Sciatic nerve (tissue), 2 donors: Measurements from ENCODE around the gene ADAP1. TPM values are rescaled to one million over a fixed set of nuclear protein-coding genes. Genes with fewer than 3 reads are reported as not detected.

Experiments
- ATAC-seq: fragments of 200-7000 bp; cut with Tn5 transposase; one replicate; pipeline ENCODE4 v1.9.1; 2020; ENCODE audit warnings: mild to moderate bottlenecking, moderate library complexity
- DNase-seq: peaks from one replicate; pipeline ENCODE4 v3.0.0-alpha.2; 2020; ENCODE audit warnings: low spot score
- intact Hi-C: fragments of 100-400 bp; cut with DNase I; formaldehyde crosslinking; loops from one replicate; pipeline ENCODE4 v1.14.2; 2022
- total RNA-seq: library from RNA; stranded (reverse); fragmentation: NEBNext Ultra II Directional; extraction: Animal tissue kit (Norgen Biotek cat#: 25700); gene quantifications from one replicate; pipeline ENCODE4 v1.2.1, GENCODE V29; 2021
- donor health status: DM: no; HTN: no; CAD: no.
- donor health status: DM: no; HTN: no; CAD: no.

ADAP1 gene
- total RNA-seq, 1 donor from 2014 or later: 42.8 TPM

DNA sequence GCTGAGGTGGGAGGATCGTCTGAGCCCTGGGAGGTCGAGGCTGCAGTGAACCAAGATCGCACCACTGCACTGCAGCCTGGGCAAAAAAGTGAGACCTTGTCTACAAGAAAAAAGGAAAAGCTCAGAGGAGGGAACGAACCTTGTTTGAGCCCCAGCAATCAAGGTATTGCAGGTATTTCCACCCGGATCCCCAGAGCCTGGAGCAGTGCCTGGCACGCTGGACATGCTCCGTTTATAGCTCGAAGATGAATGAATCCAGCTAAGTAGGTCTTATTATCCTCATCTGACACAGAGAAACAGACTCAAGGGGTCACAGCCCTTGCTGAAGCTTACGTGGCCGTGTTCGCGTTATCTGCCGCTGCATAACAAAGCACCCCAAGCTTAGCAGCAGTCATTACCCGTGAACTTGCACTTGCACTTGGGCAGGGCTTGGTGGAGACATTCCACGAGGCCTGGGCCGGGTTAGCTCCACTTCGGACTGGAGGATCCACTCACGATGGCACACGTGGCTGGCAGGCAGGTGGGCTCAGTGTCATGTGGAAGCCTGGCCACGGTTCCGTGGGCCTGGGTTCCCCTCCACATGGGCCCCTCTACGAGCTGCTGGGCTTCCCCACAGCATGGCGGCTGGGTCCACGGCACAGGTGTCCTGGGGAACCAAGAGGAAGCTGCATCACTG is 24.1 kb upstream of the ADAP1 start:
- ATAC-seq: no peak
- intact Hi-C loops: no loop called here
- no peak for DNase-seq

DNA sequence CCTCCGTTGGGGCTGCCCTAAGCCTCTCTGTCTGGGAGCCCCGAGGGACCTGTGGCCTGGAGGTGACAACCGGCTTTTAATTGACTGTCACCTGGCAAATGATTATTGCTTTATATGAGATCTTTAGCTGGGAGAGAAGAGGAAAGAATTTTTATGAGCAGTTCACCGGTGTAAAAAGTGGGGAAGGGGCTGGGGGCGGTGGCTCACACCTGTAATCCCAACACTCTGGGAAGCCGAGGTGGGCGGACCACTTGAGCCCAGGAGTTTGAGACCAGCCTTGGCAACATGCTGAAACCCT is 23.5 kb upstream of the ADAP1 start:
- no peak for ATAC-seq
- intact Hi-C loops: no loop called here

GRCh38 chr7:977326-978048 is 23.0 kb upstream of the ADAP1 start:
- DNase-seq: no peak
- intact Hi-C loops: no loop called here
- ATAC-seq: peak; percentile 71

More for the DNA sequence above, 23.5 kb upstream of the ADAP1 start:
- DNase-seq: no peak

- intact Hi-C loops: no loop called here
- no peak for ATAC-seq
- no peak for DNase-seq
Observed at GRCh38 chr7:976901-977325, 22.4 kb upstream of the ADAP1 start.

GRCh38 chr7:975702-976473 is 21.4 kb upstream of the ADAP1 start:
- ATAC-seq (peak; percentile 1), DNase-seq (no peak)
- intact Hi-C loops: no loop called here

DNA sequence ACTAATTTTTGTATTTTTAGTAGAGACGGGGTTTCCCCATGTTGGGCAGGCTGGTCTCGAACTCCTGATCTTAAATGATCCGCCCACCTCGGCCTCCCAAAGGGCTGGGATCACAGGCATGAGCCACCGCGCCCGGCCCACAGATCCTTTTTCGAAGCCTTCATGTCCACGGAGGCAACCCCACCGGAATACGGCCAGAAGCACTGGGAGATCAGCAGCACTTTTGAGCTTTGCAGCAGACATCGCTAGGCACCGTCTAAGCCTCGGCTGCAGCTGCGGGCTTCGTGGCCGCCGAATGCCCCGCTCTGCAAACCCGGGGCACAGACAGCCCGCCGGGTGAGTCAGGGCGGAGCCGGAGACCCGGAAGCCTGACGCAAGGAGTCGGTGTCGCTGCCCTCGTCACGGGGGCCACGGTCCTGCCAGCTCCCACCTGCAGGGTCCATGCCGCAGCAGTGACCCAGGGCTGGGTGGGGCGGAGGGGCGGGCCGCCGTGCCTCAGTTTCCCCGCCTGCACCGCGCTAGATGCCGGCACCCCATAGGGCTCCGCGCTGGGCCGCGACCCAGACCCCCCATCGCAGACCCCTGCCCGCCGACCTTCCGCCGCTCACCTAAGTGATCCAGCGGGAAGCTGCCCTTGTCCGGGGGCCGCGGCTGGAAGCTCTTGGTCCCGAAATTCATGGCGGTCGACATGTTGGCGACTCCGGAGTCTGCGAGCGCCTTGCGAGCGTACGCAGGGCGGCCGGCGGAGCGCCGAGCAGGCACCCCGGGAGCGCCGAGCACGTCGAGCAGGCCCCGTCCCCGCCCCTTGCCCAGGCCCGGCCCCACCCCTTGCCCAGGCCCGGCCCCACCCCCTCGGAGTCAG is 20.6 kb upstream of the ADAP1 start, which contains the start of gene COX19:
Gene COX19, minus strand, starts transcription at position 730 of the 862 bp plus-strand sequence. Its CDS starts 40 bp downstream, at position 690.
- ATAC-seq: peak; percentile 89
- intact Hi-C loops: no loop called here

DNA sequence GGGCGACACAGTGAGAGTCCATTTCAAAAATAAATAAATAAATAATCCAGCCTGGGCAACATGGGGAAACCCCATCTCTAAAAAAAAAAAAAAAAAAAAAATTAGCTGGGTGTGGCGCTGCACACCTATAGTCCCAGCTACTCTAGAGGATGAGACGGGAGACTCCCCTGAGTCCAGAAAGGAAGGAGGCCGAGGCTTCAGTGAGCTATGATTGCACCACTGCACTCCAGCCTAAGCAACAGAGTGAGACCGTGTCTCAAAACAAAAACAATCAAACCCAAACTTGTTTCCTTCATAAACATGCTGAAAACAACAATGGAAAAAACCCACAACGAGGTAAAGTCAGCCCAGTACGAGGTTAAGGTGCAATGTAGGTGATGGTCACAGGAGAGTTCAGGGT is 19.7 kb upstream of the ADAP1 start:
- intact Hi-C loops: no loop called here
- DNase-seq (no peak), ATAC-seq (no peak)

More for the DNA sequence above, 20.6 kb upstream of the ADAP1 start, which contains the start of gene COX19:
- peak; percentile 92 for DNase-seq

- ATAC-seq (no peak), DNase-seq (no peak)
- intact Hi-C loops: no loop called here
Observed at GRCh38 chr7:973312-973711, 18.8 kb upstream of the ADAP1 start.

DNA sequence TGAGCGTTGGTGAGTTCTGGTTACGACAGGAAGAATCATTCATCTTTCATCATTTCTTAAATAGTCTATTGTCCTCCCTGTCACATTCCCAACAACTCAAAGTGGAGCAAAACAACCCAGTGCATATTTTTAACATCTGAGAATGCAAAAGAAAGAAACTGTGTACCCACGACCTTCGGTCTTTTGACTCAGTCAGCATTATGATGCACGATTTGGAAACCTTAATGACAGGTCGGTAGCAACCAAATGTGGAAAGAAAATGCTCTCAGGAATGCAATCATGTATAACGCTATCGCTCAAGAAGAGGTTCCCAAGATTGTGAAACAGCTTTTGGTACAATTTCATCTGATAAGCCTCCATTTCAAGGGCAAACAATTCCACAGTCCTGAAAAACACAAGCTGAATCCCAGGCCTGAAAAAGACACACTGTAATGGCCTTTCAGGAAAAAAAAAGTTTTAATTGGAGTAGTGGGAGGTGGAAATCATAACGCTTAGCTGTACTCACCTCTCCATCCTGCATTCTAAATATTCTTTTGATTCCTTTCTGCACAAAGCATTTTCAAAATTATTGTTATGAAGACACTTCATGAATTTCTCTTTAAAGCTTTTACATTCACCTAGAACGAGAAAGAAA is 18.3 kb upstream of the ADAP1 start:
- DNase-seq (no peak), ATAC-seq (no peak)
- intact Hi-C loops: no loop called here

GRCh38 chr7:972110-972509 is 17.6 kb upstream of the ADAP1 start:
- ATAC-seq (no peak), DNase-seq (no peak)
- intact Hi-C loops: no loop called here

GRCh38 chr7:970744-971143 is 16.3 kb upstream of the ADAP1 start:
- intact Hi-C loops: loop anchor here (1.0 kb wide), 1 partner anchor 42 kb away; no protein-coding TSS in a partner anchor
- no peak for DNase-seq
- no peak for ATAC-seq

DNA sequence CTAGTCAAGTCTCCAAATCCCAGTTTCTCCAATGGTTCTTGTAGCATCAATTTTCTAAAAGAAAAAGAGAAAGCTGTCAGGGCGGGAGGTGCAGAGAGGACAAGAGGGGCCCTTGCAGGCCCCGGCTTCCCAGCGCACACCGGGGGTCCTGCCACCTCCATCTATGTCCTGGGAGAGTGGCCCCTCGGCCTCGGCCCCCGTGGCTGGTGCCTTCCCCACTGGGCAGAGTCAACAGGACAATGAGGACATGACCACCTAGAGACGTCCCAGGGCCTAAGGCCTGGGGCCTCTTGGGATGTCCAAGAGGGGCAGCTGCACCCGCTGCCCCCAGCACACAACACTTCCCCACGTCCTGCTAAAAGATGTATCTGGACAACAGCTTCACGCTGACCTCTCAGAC is 14.9 kb upstream of the ADAP1 start:
- intact Hi-C loops: no loop called here
- ATAC-seq (no peak), DNase-seq (no peak)

DNA sequence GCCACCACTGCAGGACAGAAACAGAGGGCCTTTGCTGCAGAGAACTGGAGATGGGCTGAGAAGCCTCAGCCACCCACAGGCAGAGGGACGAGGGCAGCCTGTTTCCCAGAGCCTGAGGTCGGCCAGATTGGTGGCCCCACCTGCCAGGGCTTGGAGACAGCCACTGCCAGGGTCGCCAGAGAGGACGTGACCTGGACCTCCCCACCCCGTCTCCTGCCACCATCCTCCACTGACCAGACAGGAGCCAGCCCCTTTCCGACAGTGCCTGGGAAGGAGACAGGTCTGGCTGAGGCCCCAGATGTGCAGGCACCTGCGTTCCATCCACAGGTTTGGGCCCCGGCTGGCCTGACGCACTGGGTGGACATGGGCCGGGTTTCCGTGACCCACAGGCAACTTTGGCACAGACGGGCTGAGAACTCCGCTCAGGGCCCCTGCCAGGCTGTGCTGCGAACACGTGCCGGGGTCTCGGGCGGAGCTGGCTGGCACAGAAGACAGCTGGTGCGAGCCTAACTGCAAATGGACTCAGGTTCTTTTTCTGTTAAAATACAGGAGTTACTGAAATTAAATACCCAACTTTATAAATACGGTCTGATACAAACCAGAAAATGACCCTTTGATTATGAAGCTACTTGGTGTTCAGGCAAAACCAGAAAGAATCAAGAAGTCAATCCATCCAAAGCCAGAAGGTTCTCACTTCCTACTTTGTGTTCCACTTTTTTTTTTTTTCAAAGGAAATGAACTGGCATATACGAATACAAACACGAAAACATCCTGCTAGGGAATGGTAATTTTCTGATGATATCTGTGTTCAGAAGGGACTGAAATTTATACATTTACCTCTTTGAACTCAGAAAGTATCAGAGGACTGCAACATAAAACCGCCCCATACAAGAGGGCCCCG is 14.0 kb upstream of the ADAP1 start:
- DNase-seq: no peak
- no peak for ATAC-seq
- intact Hi-C loops: no loop called here

DNA sequence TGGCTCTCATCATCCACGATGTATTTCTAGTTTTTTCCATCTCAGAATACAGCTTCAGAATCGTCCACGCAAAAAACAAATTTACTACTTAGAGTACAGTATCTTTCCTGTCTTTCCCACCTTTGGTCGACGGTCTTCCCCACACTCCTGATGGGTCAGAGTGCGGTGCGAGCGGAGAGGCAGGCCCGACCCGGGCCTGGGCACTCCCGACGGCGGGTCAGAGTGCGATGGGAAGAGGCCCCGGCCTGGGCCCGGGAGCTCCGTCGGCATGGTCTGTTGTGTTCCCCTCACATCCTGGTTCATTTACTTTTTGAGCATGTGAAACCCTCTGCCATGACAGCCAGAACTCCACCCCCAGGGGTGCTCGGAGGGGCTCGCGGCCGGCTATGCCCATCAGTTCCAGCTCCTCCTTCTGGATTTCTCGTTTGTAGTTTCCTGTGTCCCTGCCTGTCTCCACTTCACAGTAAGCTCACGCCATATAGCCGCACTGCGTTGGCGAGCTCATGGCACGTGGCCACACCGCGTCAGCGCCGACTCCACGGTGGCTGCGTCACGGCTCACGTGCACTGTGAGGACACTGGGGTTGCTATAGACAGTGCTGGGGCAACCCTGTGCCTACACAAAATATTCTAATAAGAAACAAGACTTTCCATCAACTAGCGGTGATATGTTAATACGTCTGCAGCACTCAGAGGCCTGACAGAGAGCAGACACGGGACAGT is 13.0 kb upstream of the ADAP1 start:
- DNase-seq (no peak), ATAC-seq (no peak)
- intact Hi-C loops: no loop called here

DNA sequence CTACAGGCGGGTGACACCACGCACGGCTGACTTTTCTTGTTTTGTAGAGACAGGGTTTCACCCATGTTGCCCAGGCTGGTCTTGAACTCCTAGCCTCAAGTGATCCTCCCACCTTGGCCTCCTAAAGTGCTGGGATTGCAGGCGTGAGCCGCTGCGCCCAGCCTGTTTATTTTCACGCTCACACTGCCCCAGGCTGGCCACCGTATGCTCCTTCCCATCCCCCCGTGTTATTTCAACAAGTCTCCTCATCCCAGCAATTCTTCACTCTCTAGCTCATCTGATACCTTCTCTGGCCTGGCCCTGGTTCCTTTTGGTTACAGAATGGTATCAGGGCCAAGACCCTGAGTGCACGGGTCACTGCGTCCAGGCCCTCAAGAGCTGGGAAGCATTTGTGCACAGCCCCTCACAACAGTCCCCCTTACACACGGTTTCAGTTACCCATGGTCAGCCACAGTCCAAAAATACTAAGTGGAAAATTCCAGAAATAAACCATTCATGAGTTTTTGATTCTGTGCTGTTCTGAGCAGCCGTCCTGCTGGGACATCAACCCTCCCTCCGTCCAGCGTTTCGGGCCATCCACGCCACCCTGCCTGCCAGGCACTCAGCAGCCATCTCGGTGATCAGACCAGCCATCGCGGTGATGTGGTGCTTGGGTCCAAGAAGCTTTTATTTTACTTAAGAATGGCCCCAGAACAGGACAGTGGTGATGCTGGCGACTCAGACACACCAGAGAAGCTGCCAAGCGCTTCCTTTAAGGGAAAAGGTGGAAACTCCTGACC is 12.0 kb upstream of the ADAP1 start:
- ATAC-seq: no peak
- intact Hi-C loops: no loop called here
- no peak for DNase-seq
